MM.1S (cell line): ENCODE results near the gene P3H2.

Experiments used
- DNase-seq: peaks from one replicate; pipeline ENCODE4 v3.0.0-alpha.2; 2015
- H2AFZ ChIP-seq: fragments of 300-600 bp; sonication (generic); 2 replicates; pipeline ENCODE4 v1.6.0; 2016; ENCODE audit warnings: antibody characterized with exemption, low read length
- H3F3A ChIP-seq: fragments of 300-600 bp; sonication (generic); 2 replicates; pipeline ENCODE4 v1.6.1; 2016; ENCODE audit warnings: mild to moderate bottlenecking, antibody characterized with exemption, low read length, moderate library complexity, mixed read lengths; ENCODE audit not compliant: insufficient read depth
- H3K27ac ChIP-seq: fragments of 300-600 bp; sonication (generic); 2 replicates; pipeline ENCODE4 v1.5.1; 2016; ENCODE audit warnings: mild to moderate bottlenecking, low read length
- H3K27me3 ChIP-seq: fragments of 300-600 bp; sonication (generic); replicated peaks from 2 replicates; pipeline ENCODE4 v1.6.0; 2016; ENCODE audit warnings: low read length; ENCODE audit not compliant: insufficient read depth
- H3K36me3 ChIP-seq: fragments of 300-600 bp; sonication (generic); replicated peaks from 2 replicates; pipeline ENCODE4 v1.6.1; 2016; ENCODE audit warnings: mild to moderate bottlenecking, low read length, mixed read lengths; ENCODE audit not compliant: insufficient read depth
- H3K4me1 ChIP-seq: fragments of 300-600 bp; sonication (generic); 2 replicates; pipeline ENCODE4 v1.6.1; 2016; ENCODE audit warnings: low read length, mixed read lengths
- H3K4me2 ChIP-seq: fragments of 300-600 bp; sonication (generic); 2 replicates; pipeline ENCODE4 v1.6.0; 2016; ENCODE audit warnings: low read depth, low read length
- H3K4me3 ChIP-seq: fragments of 300-600 bp; sonication (generic); 2 replicates; pipeline ENCODE4 v1.5.1; 2016; ENCODE audit warnings: low read length, mixed read lengths
- H3K79me2 ChIP-seq: fragments of 300-600 bp; sonication (generic); 2 replicates; pipeline ENCODE4 v1.6.1; 2016; ENCODE audit warnings: mixed run types, low read length, mixed read lengths
- H3K9ac ChIP-seq: fragments of 300-600 bp; sonication (generic); 2 replicates; pipeline ENCODE4 v1.6.1; 2016; ENCODE audit warnings: low read length, mixed read lengths
- H3K9me2 ChIP-seq: fragments of 300-600 bp; sonication (generic); replicated peaks from 2 replicates; pipeline ENCODE4 v1.6.1; 2016; ENCODE audit warnings: mild to moderate bottlenecking, low read length, mixed read lengths; ENCODE audit not compliant: insufficient read depth
- H3K9me3 ChIP-seq: fragments of 300-600 bp; sonication (generic); replicated peaks from 2 replicates; pipeline ENCODE4 v1.6.1; 2016; ENCODE audit warnings: mild to moderate bottlenecking, low read length, mixed read lengths; ENCODE audit not compliant: insufficient read depth
- H4K20me1 ChIP-seq: fragments of 300-600 bp; sonication (generic); 2 replicates; pipeline ENCODE4 v1.6.1; 2016; ENCODE audit warnings: mild to moderate bottlenecking, low read length, moderate library complexity, mixed read lengths; ENCODE audit not compliant: insufficient read depth
- EZH2 ChIP-seq: fragments of 300-600 bp; sonication (generic); optimal IDR thresholded peaks from 2 replicates; pipeline ENCODE3; 2017; ENCODE audit warnings: low read depth, mild to moderate bottlenecking, antibody characterized with exemption, low read length, mixed read lengths
- EZH2phosphoT487 ChIP-seq: fragments of 300-600 bp; sonication (generic); IDR thresholded peaks from 2 replicates; pipeline ENCODE4 v1.6.1; 2018; ENCODE audit warnings: antibody characterized with exemption, low read length
- TF ChIP-seq, protein P1 (sequence below): fragments of 300-600 bp; sonication (generic); IDR thresholded peaks from 2 replicates; pipeline ENCODE4 v1.5.1; 2016; ENCODE audit warnings: antibody characterized with exemption, low read length, mixed read lengths

The P3H2 gene

DNA sequence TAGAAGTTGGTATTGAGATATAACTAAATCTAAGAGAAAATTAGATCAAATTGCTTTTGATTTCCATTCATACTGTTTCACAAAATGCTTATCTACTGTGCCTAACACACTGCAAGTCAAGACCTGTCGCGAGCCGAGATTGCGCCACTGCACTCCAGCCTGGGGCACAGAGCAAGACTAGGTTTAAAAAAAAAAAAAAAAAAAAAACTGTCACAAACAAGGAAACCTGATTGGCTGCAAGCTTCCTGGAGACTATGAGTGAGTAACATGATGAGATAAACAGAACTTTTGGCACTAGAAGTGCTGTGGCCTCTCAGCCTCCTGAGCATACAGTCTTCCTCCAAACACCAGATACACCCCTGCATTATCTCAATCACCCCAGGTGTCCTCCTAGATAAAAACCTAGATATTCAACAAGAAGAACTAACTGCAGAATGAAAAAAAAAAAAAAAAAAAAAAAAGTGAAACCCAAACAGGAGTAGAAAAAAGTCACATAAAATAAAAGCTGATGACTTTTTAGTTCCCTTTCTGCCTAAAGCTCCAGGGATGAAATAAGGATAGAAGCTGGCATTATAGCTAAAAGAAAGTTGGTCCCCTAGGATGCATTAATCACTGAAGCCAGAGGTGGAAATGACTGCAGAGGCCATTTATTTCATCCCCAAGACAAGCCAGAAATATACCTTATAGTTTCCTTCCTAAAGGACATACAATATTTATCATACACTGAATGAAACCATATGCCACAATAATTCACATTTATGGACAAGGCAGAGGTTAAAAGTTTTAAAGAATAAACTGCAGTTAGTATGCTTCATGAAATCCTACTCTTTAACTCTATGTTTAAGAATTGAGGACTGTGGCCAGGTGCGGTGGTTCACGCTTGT, 82.4 kb downstream of the P3H2 start:
- TF ChIP-seq EZH2 = no peak
- Histone ChIP-seq H3K79me2 (no peaks in the 10 kb centered on the region), H3K27me3 (no peaks in the 10 kb centered on the region), H3K4me1 (peaks cover 7% of the 10 kb centered on the region; the same call in 1 of the 2 replicates), H4K20me1 (no peaks in the 10 kb centered on the region), H3K9me3 (no peaks in the 10 kb centered on the region), H3K9me2 (no peaks in the 10 kb centered on the region), H3K9ac (no peak overlapping the region), H3F3A (no peaks in the 10 kb centered on the region), H2AFZ (no peak overlapping the region), H3K36me3 (no peaks in the 10 kb centered on the region), H3K4me2 (no peak overlapping the region), H3K27ac (no peak overlapping the region), H3K4me3 (no peak overlapping the region)
- DNase-seq = no peak

GRCh38 chr3:190036631-190037030, 84.1 kb downstream of the P3H2 start:
- no peak overlapping the region for H3K9ac ChIP-seq
- H3F3A ChIP-seq = no peaks in the 10 kb centered on the region
- peaks cover 4% of the 10 kb centered on the region; the same call in 1 of the 2 replicates for H3K4me1 ChIP-seq
- no peak overlapping the region for H3K4me2 ChIP-seq
- H3K9me2 ChIP-seq = no peaks in the 10 kb centered on the region
- no peak overlapping the region for H3K27ac ChIP-seq
- H2AFZ ChIP-seq = no peak overlapping the region
- TF ChIP-seq EZH2phosphoT487 (no peak), EZH2 (no peak)
- TF ChIP-seq, protein P1, sequence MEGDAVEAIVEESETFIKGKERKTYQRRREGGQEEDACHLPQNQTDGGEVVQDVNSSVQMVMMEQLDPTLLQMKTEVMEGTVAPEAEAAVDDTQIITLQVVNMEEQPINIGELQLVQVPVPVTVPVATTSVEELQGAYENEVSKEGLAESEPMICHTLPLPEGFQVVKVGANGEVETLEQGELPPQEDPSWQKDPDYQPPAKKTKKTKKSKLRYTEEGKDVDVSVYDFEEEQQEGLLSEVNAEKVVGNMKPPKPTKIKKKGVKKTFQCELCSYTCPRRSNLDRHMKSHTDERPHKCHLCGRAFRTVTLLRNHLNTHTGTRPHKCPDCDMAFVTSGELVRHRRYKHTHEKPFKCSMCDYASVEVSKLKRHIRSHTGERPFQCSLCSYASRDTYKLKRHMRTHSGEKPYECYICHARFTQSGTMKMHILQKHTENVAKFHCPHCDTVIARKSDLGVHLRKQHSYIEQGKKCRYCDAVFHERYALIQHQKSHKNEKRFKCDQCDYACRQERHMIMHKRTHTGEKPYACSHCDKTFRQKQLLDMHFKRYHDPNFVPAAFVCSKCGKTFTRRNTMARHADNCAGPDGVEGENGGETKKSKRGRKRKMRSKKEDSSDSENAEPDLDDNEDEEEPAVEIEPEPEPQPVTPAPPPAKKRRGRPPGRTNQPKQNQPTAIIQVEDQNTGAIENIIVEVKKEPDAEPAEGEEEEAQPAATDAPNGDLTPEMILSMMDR = no peak
- H4K20me1 ChIP-seq = no peaks in the 10 kb centered on the region
- H3K4me3 ChIP-seq = no peak overlapping the region
- no peaks in the 10 kb centered on the region for H3K9me3 ChIP-seq
- no peaks in the 10 kb centered on the region for H3K27me3 ChIP-seq
- no peaks in the 10 kb centered on the region for H3K36me3 ChIP-seq
- H3K79me2 ChIP-seq = no peaks in the 10 kb centered on the region
- no peak for DNase-seq

DNA sequence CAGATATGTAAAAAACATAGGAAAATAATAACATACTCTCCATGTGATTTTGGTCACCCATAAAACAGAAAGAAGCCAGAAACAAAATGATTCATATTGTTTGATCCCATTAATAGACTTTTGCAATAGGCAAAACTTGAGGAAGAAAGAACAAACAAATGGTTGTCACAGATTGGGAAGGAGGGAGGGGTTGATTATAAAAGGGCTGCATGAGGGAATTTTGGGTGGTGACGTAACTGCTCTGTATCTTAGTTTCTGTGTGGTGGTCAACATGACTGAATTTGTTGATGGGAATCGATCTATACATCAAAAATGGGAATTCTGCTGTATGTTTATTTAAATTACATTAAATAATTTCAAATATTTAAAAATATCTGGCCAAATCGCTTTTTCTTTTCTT, 86.3 kb downstream of the P3H2 start:
- Histone ChIP-seq H3K36me3 (no peaks in the 10 kb centered on the region), H3K27me3 (no peaks in the 10 kb centered on the region), H3K79me2 (no peaks in the 10 kb centered on the region), H4K20me1 (no peaks in the 10 kb centered on the region), H3K9me3 (no peaks in the 10 kb centered on the region), H3F3A (no peaks in the 10 kb centered on the region), H2AFZ (no peak overlapping the region), H3K4me1 (no peaks in the 10 kb centered on the region), H3K4me2 (no peak overlapping the region), H3K27ac (no peak overlapping the region), H3K9ac (no peak overlapping the region), H3K9me2 (no peaks in the 10 kb centered on the region), H3K4me3 (no peak overlapping the region)
- TF ChIP-seq, protein P1 = no peak
- TF ChIP-seq EZH2 = no peak
- TF ChIP-seq EZH2phosphoT487 = no peak
- no peak for DNase-seq

- no peak overlapping the region for H3K4me3 ChIP-seq
- H3K9me2 ChIP-seq = no peaks in the 10 kb centered on the region
- H3K4me1 ChIP-seq = no peaks in the 10 kb centered on the region
- TF ChIP-seq EZH2 = no peak
- no peak for TF ChIP-seq EZH2phosphoT487
- TF ChIP-seq, protein P1 = no peak
- H4K20me1 ChIP-seq = no peaks in the 10 kb centered on the region
- H3K9ac ChIP-seq = no peak overlapping the region
- H3K27me3 ChIP-seq = no peaks in the 10 kb centered on the region
- no peak for DNase-seq
- H3K4me2 ChIP-seq = no peak overlapping the region
- H3F3A ChIP-seq = no peaks in the 10 kb centered on the region
- no peaks in the 10 kb centered on the region for H3K36me3 ChIP-seq
- H3K9me3 ChIP-seq = no peaks in the 10 kb centered on the region
- no peak overlapping the region for H2AFZ ChIP-seq
- no peaks in the 10 kb centered on the region for H3K79me2 ChIP-seq
- no peak overlapping the region for H3K27ac ChIP-seq
These were observed 87.8 kb downstream of the P3H2 start for GRCh38 chr3:190032923-190033322.
